HG03432 (cell line): Measurements from ENCODE around the gene NRSN1.
"Not testable (repeated sequence)": the region's sequence is repeated elsewhere in the genome, so short reads cannot be mapped to it uniquely, and the experiment has no call there.

ENCODE experiments used
- ATAC-seq: cut with Tn5 transposase; IDR thresholded peaks from one replicate; pipeline ENCODE4 v1.9.1; 2021; ENCODE audit warnings: mild to moderate bottlenecking, moderate library complexity; ENCODE audit not compliant: unreplicated experiment

The NRSN1 gene

DNA sequence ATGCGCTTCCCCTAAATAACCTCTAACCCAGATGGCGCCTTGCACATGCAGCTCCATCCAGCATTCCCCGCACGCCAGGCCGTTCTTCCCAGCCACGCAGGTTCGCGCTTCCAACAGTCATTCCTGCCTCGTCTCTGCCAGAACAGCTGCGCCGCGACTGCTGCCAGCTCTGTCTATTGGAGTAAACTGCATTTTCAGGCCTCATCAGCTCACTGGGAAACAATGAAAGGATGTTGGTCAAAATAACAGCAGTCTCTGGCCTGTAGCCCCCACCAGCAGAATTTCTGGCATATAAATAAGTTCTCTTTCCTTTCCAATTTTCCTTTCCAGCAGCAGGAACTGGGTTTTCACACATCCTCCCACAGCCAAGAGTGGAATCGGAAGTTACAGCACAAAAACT, 14.6 kb downstream of the NRSN1 start:
- ATAC-seq = no peak

DNA sequence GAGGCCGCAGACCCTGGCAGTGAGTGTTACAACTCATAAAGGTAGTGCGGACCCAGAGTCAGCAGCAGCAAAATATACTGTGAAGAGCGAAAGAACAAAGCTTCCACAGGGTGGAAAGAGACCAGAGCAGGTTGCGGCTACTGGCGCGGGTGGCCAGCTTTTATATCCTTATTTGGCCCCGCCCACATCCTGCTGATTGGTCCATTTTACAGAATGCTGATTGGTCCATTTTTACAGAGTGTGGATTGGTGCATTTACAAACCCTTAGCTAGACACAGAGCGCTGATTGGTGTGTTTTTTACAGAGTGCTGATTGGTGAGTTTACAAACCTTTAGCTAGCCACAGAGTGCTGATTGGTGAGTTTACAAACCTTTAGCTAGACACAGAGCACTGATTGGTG, 16.7 kb downstream of the NRSN1 start:
- not testable (repeated sequence) for ATAC-seq

DNA sequence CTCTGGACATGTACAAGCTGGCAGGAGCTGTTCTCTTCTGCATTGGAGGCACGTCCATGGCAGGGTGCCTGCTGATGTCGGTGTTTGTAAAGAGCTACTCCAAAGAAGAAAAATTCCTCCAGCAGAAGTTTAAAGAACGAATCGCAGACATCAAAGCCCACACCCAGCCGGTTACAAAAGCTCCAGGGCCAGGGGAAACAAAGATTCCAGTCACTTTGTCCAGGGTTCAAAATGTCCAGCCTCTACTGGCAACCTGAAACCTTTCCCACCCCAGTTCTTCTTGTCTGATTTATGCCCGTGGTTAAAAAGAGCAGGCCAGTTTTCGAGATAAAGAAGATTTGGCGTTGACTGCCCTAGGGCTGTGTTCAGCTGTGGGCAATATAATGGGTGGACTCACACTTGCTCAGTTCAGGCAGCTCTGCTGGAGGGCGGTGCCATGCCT, 19.7 kb downstream of the NRSN1 start:
- no peak for ATAC-seq

DNA sequence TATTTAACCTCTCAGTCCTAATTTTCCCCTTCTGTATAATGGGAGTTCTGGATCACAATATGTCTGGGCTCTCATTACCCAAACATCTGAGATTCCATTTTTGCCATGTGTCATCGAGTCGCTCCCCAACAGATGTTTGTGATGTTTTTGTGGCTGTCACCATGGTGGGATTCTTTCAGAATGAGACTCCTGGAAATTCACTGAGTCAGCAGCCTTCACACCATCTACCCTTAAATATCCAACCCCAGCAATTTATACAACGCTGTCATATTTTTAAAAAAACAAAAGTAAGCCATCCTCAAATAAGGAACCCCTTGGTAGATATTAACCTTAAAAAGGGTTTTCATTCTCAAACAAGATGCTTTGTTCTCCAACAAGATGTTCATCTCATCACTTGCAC, 20.9 kb downstream of the NRSN1 start:
- no peak for ATAC-seq

DNA sequence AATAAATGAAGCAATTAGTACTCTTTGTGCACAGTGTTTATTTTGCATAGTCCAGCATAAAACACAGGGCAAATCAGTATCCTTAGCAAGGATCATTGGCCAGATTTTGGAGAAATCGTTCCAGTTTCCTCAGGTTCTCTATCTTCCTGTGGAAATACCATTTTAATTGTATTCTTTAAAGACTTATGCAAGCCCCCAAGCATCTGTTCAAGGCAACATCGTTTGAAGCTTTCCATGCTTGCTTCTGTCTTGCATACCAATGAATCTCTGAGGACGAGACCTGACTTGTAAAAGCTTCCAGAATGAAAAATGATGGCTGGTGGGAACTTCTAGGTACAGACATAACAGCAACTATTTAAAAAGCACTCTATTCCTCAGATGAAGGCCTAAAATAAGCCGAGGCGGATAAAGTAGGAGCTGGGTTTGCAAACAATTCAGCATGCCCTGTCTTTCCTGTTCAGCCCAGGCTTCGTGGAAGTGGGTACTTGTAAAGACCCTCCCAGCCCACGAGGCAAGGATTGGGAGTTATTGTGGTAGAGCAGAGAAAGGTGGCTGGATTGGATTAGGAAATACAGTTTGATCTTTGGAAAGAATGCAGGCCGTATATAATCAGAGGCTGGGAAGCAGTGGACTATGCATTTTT, 21.6 kb downstream of the NRSN1 start:
- ATAC-seq = no peak

DNA sequence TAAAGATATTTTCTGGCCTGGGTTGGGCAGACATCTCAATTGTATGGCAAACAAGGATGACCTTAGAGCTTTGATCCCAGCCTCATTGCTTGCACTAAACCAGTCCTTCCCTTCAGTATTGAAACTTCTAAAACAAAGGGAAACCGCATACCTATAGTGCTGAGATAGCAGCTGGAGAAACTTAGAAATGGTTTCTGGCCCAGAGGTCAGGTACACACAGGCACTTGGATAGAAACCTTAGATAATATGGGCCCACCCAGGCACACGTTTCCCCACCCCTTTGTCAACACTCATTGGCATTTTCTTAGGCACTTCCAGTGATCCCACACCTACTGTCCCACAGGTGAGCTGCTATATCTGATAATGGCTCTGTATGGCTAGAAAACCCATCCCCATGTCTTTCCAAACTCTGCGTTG, 22.1 kb downstream of the NRSN1 start:
- no peak for ATAC-seq

DNA sequence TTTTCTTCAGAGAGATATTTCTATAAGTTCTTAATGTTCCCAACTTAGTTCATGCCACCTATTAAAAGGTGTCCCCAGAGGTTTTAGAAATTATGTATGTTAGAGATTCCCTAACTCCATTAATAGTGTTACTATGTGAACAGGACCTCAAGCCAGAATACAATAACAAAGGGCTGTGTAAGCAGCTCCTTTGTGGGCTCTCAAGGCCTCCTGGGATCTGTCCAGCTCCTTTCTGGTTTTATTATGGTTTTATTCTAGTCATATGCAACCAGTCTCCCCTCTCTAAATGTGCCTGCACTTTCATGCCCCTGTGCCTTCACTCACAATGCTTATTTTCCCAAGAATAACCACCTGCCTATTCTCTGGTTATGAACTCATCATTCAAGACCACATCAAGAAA, 22.7 kb downstream of the NRSN1 start:
- ATAC-seq = no peak

DNA sequence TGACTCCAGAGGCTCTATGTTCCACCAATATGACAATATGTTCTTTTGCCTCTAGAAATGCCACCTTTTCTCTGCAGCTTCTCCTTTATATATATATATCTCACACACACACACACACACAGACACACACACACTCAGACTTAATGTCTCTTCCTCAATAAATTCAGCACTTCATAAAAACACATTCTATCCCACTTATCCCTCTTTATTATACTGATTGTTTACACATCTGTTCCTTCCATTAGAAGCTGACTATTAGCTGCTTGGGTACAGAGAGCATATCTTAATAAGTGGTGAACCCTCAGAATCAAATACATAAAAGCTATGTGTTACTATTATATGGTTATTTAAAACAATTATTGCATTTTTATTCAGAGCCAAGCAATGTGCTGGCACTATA, 23.3 kb downstream of the NRSN1 start:
- no peak for ATAC-seq

DNA sequence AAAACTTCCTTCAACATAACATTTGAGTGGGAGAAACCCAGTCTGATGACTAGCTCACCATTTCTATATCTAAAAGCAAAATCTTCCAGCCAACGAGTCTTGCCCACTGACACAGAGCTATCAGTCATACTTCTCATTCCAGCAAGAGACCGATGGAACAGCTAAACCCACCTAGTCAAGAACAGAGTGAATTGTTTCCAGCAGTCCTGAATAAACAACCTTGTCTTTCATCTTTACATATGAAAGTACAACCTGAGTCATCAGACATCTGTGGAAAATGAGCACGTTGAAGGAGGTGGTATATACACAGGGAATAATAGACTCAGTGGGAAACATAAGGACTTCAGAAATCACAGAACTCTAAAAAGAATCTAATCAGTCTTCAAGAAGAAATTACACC, 23.8 kb downstream of the NRSN1 start:
- ATAC-seq = no peak

DNA sequence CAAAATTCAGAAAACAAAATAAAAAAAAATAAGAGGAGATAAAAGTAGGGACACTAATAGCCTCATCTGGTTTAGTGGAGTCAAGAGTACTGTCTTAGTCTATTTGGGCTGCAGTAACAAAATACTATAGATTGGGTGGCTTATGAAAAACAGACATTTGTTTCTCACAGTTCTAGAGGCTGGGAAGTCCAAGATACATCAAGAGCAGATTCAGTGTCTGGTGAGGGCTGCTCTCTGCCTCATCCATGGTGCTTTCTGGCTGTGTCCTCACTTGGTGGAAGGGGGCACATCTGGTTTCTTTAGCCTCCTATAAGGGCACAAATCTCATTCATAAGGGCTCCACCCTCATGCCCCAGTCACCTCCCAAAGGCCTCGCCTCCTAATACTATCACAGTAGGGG, 26.0 kb downstream of the NRSN1 start:
- ATAC-seq = no peak

DNA sequence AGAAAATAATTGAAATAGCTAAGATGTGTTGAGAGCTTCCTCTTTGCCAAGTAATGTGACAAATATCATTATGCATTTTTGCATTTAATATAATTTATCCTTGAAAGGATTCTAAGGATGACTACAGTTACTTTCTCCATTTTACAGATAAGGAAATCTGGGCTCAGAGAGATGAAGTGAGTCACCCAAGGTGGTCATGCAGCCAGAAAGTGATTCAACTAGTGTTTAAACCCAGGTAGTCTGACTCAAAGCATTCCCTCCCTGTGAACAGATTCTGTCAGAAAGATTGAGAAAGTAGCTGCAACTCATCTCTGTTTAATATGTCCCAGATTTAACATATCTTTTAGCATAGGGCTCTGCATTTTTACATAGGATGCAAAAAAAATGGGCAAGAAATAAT, 28.1 kb downstream of the NRSN1 start:
- ATAC-seq = no peak

DNA sequence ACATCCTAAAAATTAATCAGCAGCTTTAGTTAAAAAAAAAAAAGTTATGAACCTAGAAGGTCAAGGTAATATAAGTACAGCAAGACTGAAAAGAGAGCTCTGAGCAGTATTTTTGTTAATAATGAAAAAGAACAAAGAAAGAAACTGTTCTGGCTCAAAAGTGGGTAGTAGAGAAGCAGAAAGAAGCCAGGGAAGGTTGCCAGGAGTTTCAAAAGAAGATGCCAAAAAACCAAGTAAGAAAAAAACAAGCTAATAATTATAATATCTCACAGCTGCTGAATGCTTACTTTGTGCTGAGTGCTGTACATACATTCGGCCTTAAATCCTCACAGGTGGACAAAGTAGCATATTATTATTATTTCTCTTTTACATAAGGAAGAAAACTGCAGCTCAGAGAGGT, 31.9 kb downstream of the NRSN1 start:
- ATAC-seq = no peak

DNA sequence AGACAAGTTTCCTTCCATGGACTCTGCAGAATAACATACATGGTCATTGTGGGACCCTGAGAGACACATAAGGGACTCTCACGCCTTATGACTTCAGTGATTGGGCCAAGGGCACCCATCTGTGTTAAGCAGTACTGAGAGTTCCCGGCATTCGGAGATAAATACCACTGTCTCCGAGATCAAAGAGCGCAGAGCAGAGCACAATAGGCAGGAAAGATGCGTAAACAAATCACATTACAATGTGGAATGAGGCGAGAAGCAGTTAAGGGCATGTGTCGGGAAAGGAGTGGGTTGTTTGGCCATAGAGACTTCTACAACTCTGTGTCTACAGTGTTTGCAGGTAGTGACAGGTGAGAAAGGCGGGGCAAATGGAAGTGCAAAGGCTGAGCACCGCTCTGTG, 57.6 kb downstream of the NRSN1 start:
- no peak for ATAC-seq

DNA sequence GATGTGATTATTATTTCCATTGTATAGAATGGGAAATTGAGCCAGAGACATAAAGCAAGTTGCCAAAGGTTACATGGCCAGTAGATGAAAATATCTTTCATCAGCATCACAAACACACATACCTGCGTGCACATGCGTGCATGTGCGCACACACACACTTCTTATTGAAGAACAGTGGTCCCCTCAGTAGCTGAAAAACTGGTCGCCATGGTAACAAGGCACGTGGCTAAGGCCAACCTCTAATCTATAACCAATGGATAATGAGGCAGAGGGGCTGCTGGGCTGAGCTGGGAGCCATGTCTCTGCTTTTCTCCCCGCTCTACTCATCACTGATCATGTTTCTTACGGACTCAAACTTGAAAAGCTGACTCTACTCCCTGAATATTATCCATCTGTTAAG, 60.3 kb downstream of the NRSN1 start:
- ATAC-seq = no peak

DNA sequence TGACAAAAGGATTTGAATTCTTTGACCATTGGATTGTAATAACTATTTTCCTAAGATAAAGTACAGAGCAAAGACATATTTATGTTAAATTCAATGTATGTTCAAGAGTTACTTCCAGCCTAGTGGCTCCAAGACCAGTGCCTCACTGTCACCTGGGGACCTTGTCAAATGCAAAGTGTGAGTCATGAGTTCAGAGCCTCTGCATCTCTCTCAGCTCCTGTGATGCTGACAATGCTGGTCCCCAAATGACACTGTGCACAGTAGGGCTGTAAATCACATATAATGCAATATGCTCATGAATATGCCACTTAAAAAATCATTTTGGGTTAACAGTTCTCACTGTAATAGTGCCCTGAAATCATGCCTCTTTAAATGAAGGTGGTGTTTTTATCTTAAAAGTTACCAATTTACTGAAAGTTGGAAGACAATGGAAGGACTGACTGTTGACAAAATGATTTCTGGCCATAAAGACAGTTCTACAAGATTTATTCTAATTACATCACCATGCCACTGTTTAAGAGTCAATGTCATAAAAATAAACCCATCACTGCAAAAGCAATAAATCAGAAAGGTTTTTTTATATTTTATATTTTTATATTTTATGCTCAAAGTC, 62.1 kb downstream of the NRSN1 start:
- no peak for ATAC-seq

DNA sequence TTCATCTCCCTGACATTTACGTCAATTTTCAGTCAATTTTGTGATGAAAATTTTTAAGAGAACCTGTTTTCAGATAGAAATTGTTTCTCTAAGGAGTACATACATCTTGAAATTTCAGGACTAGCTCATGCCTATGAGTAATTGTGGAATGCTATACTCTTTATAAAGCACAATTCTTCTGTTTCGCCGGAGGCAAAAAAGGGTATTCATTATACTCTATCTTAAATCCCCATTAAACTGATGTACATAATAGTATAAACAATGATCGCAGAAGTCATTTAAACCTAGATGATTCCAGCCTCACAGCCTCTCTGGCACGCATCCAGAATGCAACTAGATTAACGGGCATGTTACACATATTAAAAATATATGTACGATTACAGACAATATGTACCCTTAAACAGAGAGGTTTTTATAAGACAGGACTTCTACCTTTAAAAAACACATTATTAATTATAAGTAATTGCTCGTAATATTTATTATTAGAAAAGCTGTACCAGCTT, 62.6 kb downstream of the NRSN1 start:
- ATAC-seq = no peak

DNA sequence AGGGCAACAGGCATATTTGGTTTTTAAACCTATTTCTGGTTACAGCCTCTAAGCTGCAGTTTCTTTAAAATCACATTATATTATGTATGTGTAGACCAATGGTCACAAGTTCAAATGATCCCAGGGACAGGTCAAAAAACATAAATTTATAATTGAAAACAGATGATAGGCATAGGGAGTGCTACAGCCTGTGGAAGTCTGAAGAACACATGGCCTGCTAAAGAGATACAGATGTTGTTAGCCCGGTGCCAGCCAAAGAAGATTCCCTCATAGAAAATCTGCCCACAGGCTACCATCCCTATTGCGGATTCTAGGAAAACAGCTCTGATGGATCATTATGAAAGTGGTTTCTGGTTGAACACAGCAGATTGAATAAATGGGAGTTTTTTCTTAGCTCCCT, 65.3 kb downstream of the NRSN1 start:
- ATAC-seq = no peak

DNA sequence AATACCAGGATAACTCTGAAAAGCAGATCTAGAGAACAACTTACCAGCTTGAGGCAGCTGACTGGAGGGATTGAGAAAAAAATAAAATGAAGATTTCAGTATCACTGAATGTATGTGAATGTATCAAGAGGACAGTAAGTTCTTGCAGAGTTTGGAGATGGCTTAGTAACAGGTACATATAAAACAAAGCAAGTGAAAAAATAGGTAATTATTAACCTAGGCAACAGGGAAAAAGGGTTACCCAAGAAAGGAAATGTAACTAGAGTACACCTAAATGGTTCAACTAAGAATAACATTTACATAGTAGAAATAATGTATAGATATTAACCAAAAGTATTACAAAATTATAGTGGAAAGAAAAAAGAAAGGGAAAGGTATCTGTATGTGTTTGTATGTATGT, 67.3 kb downstream of the NRSN1 start:
- no peak for ATAC-seq

DNA sequence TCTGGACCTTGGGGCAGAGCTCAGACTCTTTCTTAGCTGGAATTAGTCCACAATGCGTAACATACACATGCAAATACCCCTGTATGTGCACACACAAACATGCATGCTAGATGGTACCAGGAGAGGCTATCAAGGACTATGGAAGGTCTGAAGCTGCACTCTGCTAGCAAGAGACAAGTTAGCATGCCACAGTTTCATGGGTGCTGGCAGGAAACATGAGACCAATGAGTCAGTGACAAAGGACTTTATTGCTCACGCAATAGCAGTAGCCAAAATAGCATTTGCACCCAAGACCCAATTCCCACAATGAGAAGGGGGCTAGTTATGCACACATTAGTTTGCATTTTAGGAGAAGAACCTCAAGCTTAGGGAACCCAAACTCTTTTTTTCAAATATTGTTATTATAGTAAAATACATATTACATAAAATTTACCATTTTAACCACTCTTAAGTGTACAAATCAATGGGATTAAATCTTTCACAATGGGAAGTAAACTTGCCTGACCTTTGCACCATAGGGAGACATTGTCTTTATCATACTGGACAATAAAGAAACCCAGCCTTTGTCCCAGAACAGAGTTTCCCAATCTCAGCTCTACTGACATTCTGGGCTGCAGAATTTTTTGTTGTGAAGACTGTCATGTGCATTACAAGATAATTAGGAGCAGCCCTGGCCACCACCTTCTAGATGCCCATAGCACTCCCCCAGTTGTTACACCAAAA, 69.1 kb downstream of the NRSN1 start:
- ATAC-seq = no peak

DNA sequence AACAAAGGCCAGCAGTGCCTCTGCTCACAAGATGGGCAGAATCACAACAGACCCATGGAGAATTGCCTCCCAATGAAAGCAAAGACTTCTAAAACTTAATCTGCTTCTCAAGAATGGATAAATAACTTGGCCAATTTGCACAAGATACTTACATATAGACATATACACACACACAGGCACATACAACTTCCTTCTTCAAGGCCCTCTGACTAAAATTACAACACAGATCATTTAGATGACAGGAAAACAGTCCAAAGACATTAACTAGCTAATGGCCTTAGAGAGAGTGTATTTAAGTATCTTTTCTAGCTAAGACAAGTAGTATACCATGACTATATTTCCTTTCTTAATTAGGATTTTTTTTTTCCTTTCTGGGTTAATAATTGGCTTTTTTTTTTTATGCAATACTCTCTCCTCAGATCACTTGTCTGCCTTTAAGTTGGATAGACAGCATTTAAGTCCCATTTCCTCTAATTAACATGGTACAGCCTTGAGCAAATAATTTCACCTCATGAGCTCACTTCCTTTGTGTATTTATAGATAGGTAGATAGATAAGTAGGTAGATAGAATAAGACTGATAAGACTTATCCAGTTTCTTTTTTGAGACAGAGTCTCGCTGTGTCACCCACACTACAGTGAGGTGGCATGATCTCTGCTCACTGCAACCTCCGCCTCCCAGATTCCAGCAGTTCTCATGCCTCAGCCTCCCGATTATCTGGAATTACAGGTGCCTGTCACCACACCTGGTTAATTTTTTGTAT, 70.0 kb downstream of the NRSN1 start:
- no peak for ATAC-seq
